Right lobe of liver (tissue), 4 donors: ENCODE measurements around the gene ZBTB39.
"Not testable (repeated sequence)": the region's sequence is repeated elsewhere in the genome, so short reads cannot be mapped to it uniquely, and the experiment has no call there.

Experiments used
- CTCF ChIP-seq, 4 donors: fragments of 200-600 bp in 3 of 4; fragments of 450-650 bp in 1 of 4; IDR thresholded peaks; one replicate each; pipeline versions ENCODE4 v1.5.1 to v1.8.0; 2016 to 2022; ENCODE audit warnings: antibody characterized with exemption in 4 of 4, mild to moderate bottlenecking in 2 of 4
- POLR2A ChIP-seq: fragments of 450-650 bp; IDR thresholded peaks from one replicate; pipeline ENCODE4 v1.6.1; 2017; ENCODE audit warnings: antibody characterized with exemption, mild to moderate bottlenecking
- donor health status: DM: no; HTN: no; CAD: no.
- donor health status: DM: no; HTN: no; CAD: no.
- donor health status: DM: no; HTN: yes; CAD: no.

- not testable (repeated sequence) for TF ChIP-seq CTCF (IDR thresholded peaks at IDR 0.05); POLR2A
Observed at GRCh38 chr12:57053901-57054300, 47.6 kb upstream of the ZBTB39 start.
